Peyer's patch (tissue), 4 donors: ENCODE data around the gene MGLL.

Source experiments
- POLR2A ChIP-seq, 2 donors: fragments of 450-650 bp; IDR thresholded peaks; one replicate each; pipeline ENCODE4 v1.5.1; 2017; ENCODE audit warnings: antibody characterized with exemption in 2 of 2, mild to moderate bottlenecking in 2 of 2, moderate library complexity in 2 of 2
- TF ChIP-seq, protein P1 (sequence below), 6 experiments: fragments of 450-650 bp in 4 of 6; fragments of 200-600 bp in 2 of 6; sonication (generic) in 1 of 6; IDR thresholded peaks; one replicate each; pipeline ENCODE4 v1.5.1; 2017 to 2019; ENCODE audit warnings: antibody characterized with exemption in 6 of 6, mild to moderate bottlenecking in 3 of 6, moderate library complexity in 1 of 6

DNA sequence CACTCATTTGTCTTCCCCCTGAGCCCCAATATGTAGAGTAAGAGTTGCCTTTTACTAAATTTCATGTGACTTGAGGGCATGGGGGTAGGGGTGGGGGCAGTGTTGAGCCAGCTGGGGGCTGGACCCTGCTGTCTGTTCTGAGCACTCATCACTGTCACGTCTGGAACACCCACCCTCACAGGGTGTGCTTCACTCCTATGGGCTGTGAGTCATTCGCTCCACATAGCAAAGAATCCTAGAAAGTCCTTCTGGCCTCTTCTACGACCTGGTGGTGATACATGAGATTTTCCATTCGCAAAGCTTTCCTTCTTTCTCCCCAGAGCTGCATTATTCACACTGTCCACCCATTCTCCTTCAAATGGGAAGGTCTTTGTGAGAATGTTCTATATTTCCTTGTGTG is 43.6 kb upstream of the MGLL start:
- TF ChIP-seq, protein P1, sequence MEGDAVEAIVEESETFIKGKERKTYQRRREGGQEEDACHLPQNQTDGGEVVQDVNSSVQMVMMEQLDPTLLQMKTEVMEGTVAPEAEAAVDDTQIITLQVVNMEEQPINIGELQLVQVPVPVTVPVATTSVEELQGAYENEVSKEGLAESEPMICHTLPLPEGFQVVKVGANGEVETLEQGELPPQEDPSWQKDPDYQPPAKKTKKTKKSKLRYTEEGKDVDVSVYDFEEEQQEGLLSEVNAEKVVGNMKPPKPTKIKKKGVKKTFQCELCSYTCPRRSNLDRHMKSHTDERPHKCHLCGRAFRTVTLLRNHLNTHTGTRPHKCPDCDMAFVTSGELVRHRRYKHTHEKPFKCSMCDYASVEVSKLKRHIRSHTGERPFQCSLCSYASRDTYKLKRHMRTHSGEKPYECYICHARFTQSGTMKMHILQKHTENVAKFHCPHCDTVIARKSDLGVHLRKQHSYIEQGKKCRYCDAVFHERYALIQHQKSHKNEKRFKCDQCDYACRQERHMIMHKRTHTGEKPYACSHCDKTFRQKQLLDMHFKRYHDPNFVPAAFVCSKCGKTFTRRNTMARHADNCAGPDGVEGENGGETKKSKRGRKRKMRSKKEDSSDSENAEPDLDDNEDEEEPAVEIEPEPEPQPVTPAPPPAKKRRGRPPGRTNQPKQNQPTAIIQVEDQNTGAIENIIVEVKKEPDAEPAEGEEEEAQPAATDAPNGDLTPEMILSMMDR (IDR thresholded peaks at IDR 0.05): no peak
- TF ChIP-seq POLR2A (IDR thresholded peaks at IDR 0.05): no peak
